ENCODE measurements around the gene GPR146. TPM values are rescaled to one million over a fixed set of nuclear protein-coding genes. Genes with fewer than 3 reads are reported as not detected.
"Not testable (repeated sequence)": the region's sequence is repeated elsewhere in the genome, so short reads cannot be mapped to it uniquely, and the experiment has no call there.

The GPR146 gene
- total RNA-seq, 1 donor: 5.1 TPM

DNA sequence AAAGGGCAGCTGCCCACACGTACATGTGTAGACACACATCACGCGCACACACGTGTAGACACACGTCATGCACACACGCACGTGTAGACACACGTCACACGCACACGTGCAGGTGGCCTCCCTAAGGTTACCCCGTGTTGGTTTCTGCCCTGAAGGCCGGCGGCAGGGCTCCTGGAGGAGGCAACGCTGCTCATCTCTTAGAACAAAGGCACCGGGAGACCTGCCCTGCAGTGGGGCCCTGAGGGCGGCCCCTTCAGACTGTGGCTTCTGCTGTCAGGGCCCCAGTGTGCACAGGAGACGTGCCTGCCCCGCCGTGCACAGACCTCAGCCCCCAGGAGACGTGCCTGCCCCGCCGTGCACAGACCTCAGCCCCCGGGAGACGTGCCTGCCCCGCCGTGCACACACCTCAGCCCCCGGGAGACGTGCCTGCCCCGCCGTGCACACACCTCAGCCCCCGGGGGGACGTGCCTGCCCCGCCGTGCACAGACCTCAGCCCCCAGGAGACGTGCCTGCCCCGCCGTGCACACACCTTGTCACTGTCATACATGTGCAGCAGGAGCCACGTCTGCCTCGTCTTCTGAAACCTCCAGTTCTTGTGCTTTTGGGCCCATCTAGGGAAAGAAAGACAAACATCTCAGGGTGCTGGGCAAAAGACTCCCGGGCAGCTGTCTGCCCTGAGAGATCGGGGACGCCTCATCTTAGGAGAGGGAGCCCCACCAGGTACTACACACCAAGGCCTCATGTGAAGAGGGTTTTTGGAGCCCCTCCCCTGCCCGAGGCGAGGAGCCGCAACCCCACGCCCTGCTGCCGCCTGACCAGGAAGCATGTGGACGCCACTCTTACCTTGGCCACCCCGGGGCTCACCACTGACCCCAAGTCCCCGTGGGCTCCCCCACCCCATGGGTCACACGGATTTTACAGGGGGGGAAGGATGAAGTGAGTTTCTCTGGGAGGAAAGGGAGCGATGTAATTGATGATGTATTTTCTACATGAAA, 44.1 kb upstream of the GPR146 start:
- no peaks in the 10 kb centered on the region for H3K9me3 ChIP-seq (ENCODE audit: low read depth, low read length)
- no peak overlapping the region for H3K4me2 ChIP-seq (ENCODE audit: insufficient read depth, low read length)
- no peaks in the 10 kb centered on the region for H3K4me1 ChIP-seq (ENCODE audit: insufficient read depth, low read length)
- TF ChIP-seq, protein P1, sequence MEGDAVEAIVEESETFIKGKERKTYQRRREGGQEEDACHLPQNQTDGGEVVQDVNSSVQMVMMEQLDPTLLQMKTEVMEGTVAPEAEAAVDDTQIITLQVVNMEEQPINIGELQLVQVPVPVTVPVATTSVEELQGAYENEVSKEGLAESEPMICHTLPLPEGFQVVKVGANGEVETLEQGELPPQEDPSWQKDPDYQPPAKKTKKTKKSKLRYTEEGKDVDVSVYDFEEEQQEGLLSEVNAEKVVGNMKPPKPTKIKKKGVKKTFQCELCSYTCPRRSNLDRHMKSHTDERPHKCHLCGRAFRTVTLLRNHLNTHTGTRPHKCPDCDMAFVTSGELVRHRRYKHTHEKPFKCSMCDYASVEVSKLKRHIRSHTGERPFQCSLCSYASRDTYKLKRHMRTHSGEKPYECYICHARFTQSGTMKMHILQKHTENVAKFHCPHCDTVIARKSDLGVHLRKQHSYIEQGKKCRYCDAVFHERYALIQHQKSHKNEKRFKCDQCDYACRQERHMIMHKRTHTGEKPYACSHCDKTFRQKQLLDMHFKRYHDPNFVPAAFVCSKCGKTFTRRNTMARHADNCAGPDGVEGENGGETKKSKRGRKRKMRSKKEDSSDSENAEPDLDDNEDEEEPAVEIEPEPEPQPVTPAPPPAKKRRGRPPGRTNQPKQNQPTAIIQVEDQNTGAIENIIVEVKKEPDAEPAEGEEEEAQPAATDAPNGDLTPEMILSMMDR (IDR thresholded peaks at IDR 0.05; ENCODE audit: extremely low read depth, low read depth, low read length): no peak
- DNase-seq (ENCODE audit: insufficient read length, low spot score, missing footprints): no peak
- H3K79me2 ChIP-seq (ENCODE audit: insufficient read depth, low read length): no peaks in the 10 kb centered on the region
- no peak overlapping the region for H3K27ac ChIP-seq (ENCODE audit: low read depth, low read length)
- H2AFZ ChIP-seq (ENCODE audit: low read length): no peak overlapping the region
- peaks cover 2% of the 10 kb centered on the region for H4K20me1 ChIP-seq (ENCODE audit: insufficient read depth, low read length)
- H3K27me3 ChIP-seq (ENCODE audit: insufficient read depth, low read length): no peaks in the 10 kb centered on the region
- H3K4me3 ChIP-seq (ENCODE audit: insufficient read depth, low read length): no peak overlapping the region
- H3K36me3 ChIP-seq (ENCODE audit: insufficient read depth, low read length): peaks cover 18% of the 10 kb centered on the region

DNA sequence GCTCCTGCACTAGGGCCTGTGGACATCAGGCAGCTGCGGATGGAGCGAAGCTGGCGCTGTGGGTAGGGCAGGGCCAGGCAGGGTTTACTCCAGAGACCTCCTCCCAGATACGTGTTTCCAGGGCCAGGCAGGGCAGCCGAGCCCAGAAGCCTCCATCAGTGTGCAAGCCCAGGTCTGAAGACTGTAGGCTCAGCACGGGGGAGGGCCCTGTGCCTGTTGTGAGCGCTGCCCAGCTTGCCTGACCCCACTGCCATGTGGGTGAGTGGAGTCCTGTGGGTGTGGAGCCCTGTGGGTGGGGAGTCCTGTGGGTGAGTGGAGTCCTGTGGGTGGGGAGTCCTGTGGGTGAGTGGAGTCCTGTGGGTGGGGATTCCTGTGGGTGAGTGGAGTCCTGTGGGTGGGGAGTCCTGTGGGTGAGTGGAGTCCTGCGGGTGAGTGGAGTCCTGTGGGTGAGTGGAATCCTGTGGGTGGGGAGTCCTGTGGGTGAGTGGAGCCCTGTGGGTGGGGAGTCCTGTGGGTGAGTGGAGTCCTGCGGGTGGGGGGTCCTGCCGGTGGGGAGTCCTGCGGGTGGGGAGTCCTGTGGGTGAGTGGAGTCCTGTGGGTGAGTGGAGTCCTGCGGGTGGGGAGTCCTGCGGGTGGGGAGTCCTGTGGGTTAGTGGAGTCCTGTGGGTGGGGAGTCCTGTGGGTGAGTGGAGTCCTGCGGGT, 43.1 kb upstream of the GPR146 start:
- not testable (repeated sequence) for H4K20me1 ChIP-seq (ENCODE audit: insufficient read depth, low read length); H3K4me3 ChIP-seq (ENCODE audit: insufficient read depth, low read length); H3K27me3 ChIP-seq (ENCODE audit: insufficient read depth, low read length); H2AFZ ChIP-seq (ENCODE audit: low read length); H3K79me2 ChIP-seq (ENCODE audit: insufficient read depth, low read length); H3K27ac ChIP-seq (ENCODE audit: low read depth, low read length); H3K4me2 ChIP-seq (ENCODE audit: insufficient read depth, low read length); DNase-seq (ENCODE audit: insufficient read length, low spot score, missing footprints); H3K4me1 ChIP-seq (ENCODE audit: insufficient read depth, low read length); H3K9me3 ChIP-seq (ENCODE audit: low read depth, low read length)
- H3K36me3 ChIP-seq (ENCODE audit: insufficient read depth, low read length): peaks cover 18% of the 10 kb centered on the region

DNA sequence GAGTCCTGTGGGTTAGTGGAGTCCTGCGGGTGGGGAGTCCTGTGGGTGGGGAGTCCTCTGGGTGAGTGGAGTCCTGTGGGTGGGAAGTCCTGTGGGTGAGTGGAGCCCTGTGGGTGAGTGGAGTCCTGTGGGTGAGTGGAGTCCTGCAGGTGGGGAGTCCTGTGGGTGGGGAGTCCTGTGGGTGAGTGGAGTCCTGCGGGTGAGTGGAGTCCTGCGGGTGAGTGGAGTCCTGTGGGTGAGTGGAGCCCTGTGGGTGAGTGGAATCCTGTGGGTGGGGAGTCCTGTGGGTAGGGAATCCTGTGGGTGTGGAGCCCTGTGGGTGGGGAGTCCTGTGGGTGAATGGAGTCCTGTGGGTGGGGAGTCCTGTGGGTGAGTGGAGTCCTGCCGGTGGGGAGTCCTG, 42.3 kb upstream of the GPR146 start:
- not testable (repeated sequence) for H4K20me1 ChIP-seq (ENCODE audit: insufficient read depth, low read length); H3K79me2 ChIP-seq (ENCODE audit: insufficient read depth, low read length); H3K4me2 ChIP-seq (ENCODE audit: insufficient read depth, low read length); H3K27me3 ChIP-seq (ENCODE audit: insufficient read depth, low read length); H3K27ac ChIP-seq (ENCODE audit: low read depth, low read length); H3K9me3 ChIP-seq (ENCODE audit: low read depth, low read length); H3K4me1 ChIP-seq (ENCODE audit: insufficient read depth, low read length); DNase-seq (ENCODE audit: insufficient read length, low spot score, missing footprints); H3K4me3 ChIP-seq (ENCODE audit: insufficient read depth, low read length); H2AFZ ChIP-seq (ENCODE audit: low read length)
- peaks cover 16% of the 10 kb centered on the region for H3K36me3 ChIP-seq (ENCODE audit: insufficient read depth, low read length)

DNA sequence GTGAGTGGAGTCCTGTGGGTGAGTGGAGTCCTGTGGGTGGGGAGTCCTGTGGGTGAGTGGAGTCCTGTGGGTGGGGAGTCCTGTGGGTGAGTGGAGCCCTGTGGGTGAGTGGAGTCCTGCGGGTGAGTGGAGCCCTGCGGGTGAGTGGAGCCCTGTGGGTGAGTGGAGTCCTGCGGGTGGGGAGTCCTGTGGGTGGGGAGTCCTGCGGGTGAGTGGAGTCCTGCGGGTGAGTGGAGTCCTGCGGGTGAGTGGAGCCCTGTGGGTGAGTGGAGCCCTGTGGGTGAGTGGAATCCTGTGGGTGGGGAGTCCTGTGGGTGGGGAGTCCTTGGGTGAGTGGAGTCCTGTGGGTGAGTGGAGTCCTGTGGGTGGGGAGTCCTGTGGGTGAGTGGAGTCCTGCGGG, 41.9 kb upstream of the GPR146 start:
- not testable (repeated sequence) for H3K9me3 ChIP-seq (ENCODE audit: low read depth, low read length); H3K27ac ChIP-seq (ENCODE audit: low read depth, low read length)

DNA sequence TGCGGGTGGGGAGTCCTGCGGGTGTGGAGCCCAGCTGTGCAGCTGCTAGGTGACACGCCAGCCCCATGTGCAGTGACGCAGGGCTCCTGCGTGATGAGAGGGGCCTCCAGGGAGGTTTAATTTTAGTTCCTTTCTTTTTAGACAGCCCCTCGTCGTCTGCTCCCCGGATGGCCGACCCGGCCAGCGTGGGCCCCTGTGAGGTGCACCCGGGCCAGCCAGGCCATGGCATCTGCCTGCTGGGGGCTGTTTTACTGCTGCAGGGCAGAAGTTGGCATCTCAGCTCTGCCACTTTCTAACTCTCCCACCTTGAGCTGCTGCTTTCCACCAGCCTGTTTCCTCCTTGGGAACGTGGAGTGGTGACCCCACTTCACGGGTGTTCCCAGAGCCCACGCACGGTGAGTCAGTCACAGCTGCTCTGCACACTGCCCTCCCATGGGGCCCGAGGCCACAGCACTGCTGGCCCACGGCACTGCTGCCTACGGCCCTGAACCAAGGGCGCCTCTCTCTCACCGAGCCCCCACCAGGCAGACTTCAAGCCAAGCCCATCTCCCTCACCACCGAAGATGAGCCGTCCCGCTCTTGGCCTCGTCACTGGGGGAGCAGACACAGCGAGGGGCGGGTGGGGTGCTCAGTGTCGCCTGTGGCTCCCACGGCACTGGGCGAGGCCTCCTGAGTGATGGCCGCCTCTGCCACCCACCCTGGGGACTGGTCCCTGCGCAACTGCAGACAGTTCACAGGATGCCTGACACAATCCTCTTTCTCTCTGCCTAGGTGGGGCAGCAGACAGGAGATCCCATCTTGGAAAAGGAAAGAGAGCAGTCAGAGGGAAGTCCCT, 40.1 kb upstream of the GPR146 start:
- TF ChIP-seq, protein P1 (IDR thresholded peaks at IDR 0.05; ENCODE audit: extremely low read depth, low read depth, low read length): no peak
- DNase-seq (ENCODE audit: insufficient read length, low spot score, missing footprints): no peak
- Histone ChIP-seq H2AFZ (ENCODE audit: low read length) (no peak overlapping the region), H3K9me3 (ENCODE audit: low read depth, low read length) (no peaks in the 10 kb centered on the region), H4K20me1 (ENCODE audit: insufficient read depth, low read length) (peaks cover 21% of the 10 kb centered on the region), H3K27me3 (ENCODE audit: insufficient read depth, low read length) (no peaks in the 10 kb centered on the region), H3K36me3 (ENCODE audit: insufficient read depth, low read length) (peaks cover 14% of the 10 kb centered on the region), H3K4me2 (ENCODE audit: insufficient read depth, low read length) (no peak overlapping the region), H3K4me3 (ENCODE audit: insufficient read depth, low read length) (no peak overlapping the region), H3K79me2 (ENCODE audit: insufficient read depth, low read length) (peaks cover 3% of the 10 kb centered on the region), H3K27ac (ENCODE audit: low read depth, low read length) (no peak overlapping the region), H3K4me1 (ENCODE audit: insufficient read depth, low read length) (no peaks in the 10 kb centered on the region)

More for the DNA sequence above, 41.9 kb upstream of the GPR146 start:
- H3K4me2 ChIP-seq (ENCODE audit: insufficient read depth, low read length); DNase-seq (ENCODE audit: insufficient read length, low spot score, missing footprints); H3K79me2 ChIP-seq (ENCODE audit: insufficient read depth, low read length); H3K27me3 ChIP-seq (ENCODE audit: insufficient read depth, low read length); H4K20me1 ChIP-seq (ENCODE audit: insufficient read depth, low read length); H3K4me1 ChIP-seq (ENCODE audit: insufficient read depth, low read length); H2AFZ ChIP-seq (ENCODE audit: low read length); H3K4me3 ChIP-seq (ENCODE audit: insufficient read depth, low read length): not testable (repeated sequence)
- H3K36me3 ChIP-seq (ENCODE audit: insufficient read depth, low read length): peaks cover 13% of the 10 kb centered on the region

Data from osteoblast (primary cell).